Endothelial cell of umbilical vein (primary cell): ENCODE measurements around the gene GHSR. TPM values are rescaled to one million over a fixed set of nuclear protein-coding genes. Genes with fewer than 3 reads are reported as not detected.

ENCODE experiments used
- Bru-seq: library from RNA; stranded (reverse); fragments of 400-500 nt; gene quantifications from one replicate; lab custom pipeline; 2021; lab: Mats Ljungman, UMichigan
- BruChase-seq, 2 experiments: library from RNA; stranded (reverse); fragments of 400-500 nt; gene quantifications; one replicate each; lab custom pipeline; 2021; lab: Mats Ljungman, UMichigan
- BruUV-seq: library from RNA; stranded (reverse); fragments of 400-500 nt; replicated peaks from 2 replicates; lab custom pipeline; 2021; lab: Mats Ljungman, UMichigan
- CTCF ChIA-PET: fragments of 300-600, 350-600 bp; sonication (Branson Sonifier 250); formaldehyde crosslinking; loops from one replicate; lab custom pipeline; 2021; ENCODE audit warnings: antibody characterized with exemption, inconsistent platforms; lab: Charles Lee
- POLR2A ChIA-PET: fragments of 300-600, 350-600 bp; sonication (Branson Sonifier 250); formaldehyde crosslinking; loops from one replicate; lab custom pipeline; 2021; ENCODE audit warnings: antibody characterized with exemption, inconsistent platforms; lab: Charles Lee
- DNase-seq: peaks from one replicate; pipeline ENCODE4 v3.0.0-alpha.2; 2011; ENCODE audit warnings: low read depth, low spot score
- FAIRE-seq: peaks from 2 replicates; lab custom pipeline; 2011; peaks lifted over from hg19 to GRCh38; lab: Jason Lieb, UNC
- H2AFZ ChIP-seq: 2 replicates; pipeline ENCODE4 v1.6.0; 2012; ENCODE audit warnings: low read depth, low read length, control low read depth, inconsistent platforms
- H3K27ac ChIP-seq: 2 replicates; pipeline ENCODE4 v1.5.1; 2011; ENCODE audit warnings: low read depth, mild to moderate bottlenecking, control low read depth, low read length, moderate library complexity; ENCODE audit not compliant: insufficient read depth
- H3K27me3 ChIP-seq, 2 experiments: 2 replicates each; pipeline versions ENCODE4 v1.6.0 to v1.6.1; 2011; ENCODE audit warnings: low read length in 2 of 2, mixed read lengths in 1 of 2; ENCODE audit not compliant: control insufficient read depth in 2 of 2, insufficient read depth in 2 of 2
- H3K36me3 ChIP-seq, 2 experiments: 2 replicates in 1 of 2; 3 replicates in 1 of 2; pipeline ENCODE4 v1.5.1; 2011; ENCODE audit warnings: low read length in 2 of 2, mild to moderate bottlenecking in 1 of 2, moderate library complexity in 1 of 2; ENCODE audit not compliant: control insufficient read depth in 2 of 2, insufficient read depth in 2 of 2; ENCODE audit errors: extremely low read depth in 1 of 2
- H3K4me1 ChIP-seq: 3 replicates; pipeline ENCODE4 v1.5.1; 2011; ENCODE audit warnings: mild to moderate bottlenecking, low read length; ENCODE audit not compliant: control insufficient read depth, insufficient read depth; ENCODE audit errors: extremely low read depth
- H3K4me2 ChIP-seq: 2 replicates; pipeline ENCODE4 v1.6.1; 2011; ENCODE audit warnings: low read length, control low read depth, mixed read lengths; ENCODE audit not compliant: insufficient read depth
- H3K4me3 ChIP-seq, 3 experiments: fragments of 200-600 bp in 1 of 3; sonication (generic), shearing (Covaris generic) in 1 of 3; replicated peaks in 1 of 3; 2 replicates each; pipeline ENCODE4 v1.5.1; 2011 to 2016; ENCODE audit warnings: control low read depth in 3 of 3, low read length in 3 of 3, mild to moderate bottlenecking in 2 of 3, inconsistent platforms in 1 of 3, low read depth in 1 of 3, moderate library complexity in 1 of 3; ENCODE audit not compliant: insufficient read depth in 1 of 3
- H3K79me2 ChIP-seq: 2 replicates; pipeline ENCODE4 v1.6.0; 2012; ENCODE audit warnings: low read length, inconsistent platforms; ENCODE audit not compliant: control insufficient read depth, insufficient read depth
- H3K9ac ChIP-seq: replicated peaks from 2 replicates; pipeline ENCODE3; 2011; ENCODE audit warnings: low read length, control low read depth; ENCODE audit not compliant: insufficient read depth; ENCODE audit errors: extremely low read depth
- H3K9me1 ChIP-seq: replicated peaks from 3 replicates; pipeline ENCODE4 v1.6.0; 2011; ENCODE audit warnings: mild to moderate bottlenecking, low read length; ENCODE audit not compliant: control insufficient read depth, insufficient read depth; ENCODE audit errors: extremely low read depth
- H3K9me3 ChIP-seq: replicated peaks from 2 replicates; pipeline ENCODE4 v1.5.1; 2012; ENCODE audit warnings: low read length, inconsistent platforms; ENCODE audit not compliant: control insufficient read depth, insufficient read depth
- H4K20me1 ChIP-seq: replicated peaks from 2 replicates; pipeline ENCODE3; 2011; ENCODE audit warnings: mild to moderate bottlenecking, low read length; ENCODE audit not compliant: control insufficient read depth, insufficient read depth; ENCODE audit errors: extremely low read depth
- EZH2 ChIP-seq: IDR thresholded peaks from 2 replicates; pipeline ENCODE4 v1.6.1; 2012; ENCODE audit warnings: borderline replicate concordance, low read depth, mild to moderate bottlenecking, moderate library complexity, low read length, inconsistent platforms; ENCODE audit not compliant: severe bottlenecking
- FOS ChIP-seq: IDR thresholded peaks from 2 replicates; pipeline ENCODE4 v1.6.1; 2011; ENCODE audit warnings: mild to moderate bottlenecking, low read length, moderate library complexity, borderline replicate concordance; ENCODE audit not compliant: insufficient read depth
- GATA2 ChIP-seq: IDR thresholded peaks from 2 replicates; pipeline ENCODE4 v1.7.0; 2011; ENCODE audit warnings: low read depth, mild to moderate bottlenecking, moderate library complexity, mixed read lengths, low read length; ENCODE audit not compliant: insufficient read length, insufficient read depth
- dilution Hi-C: fragments of 300-500 bp; cut with MboI; formaldehyde crosslinking; loops from one replicate; pipeline ENCODE4 v1.15.0; 2019; ENCODE audit warnings: low sequenced_read_pairs; ENCODE audit not compliant: extremely low pct_ligation_motif_present
- intact Hi-C: fragments of 100-400 bp; cut with micrococcal nuclease; formaldehyde crosslinking; loops from one replicate; pipeline ENCODE4 v1.10.0; 2022
- long read RNA-seq: library from polyadenylated mRNA; stranded (forward); transcript quantifications from one replicate; pipeline ENCODE4 v2.0.0, GENCODE V29; 2021
- polyA minus RNA-seq, 3 experiments: library from RNA; depleted of rRNA, polyadenylated mRNA; stranded (reverse); fragments of >200 nt; gene quantifications; 1 replicate in 1 of 3; 2 replicates in 2 of 3; pipeline ENCODE4 v1.2.3, GENCODE V29; 2011
- polyA plus RNA-seq, 4 experiments: library from polyadenylated mRNA; depleted of rRNA in 3 of 4; stranded (reverse) in 3 of 4; unstranded in 1 of 4; fragments of >200 nt; gene quantifications; 2 replicates each; pipeline versions ENCODE4 v1.2.1 to v1.2.3, GENCODE V29; 2011 to 2012; ENCODE audit warnings: missing spikeins in 1 of 4
- total RNA-seq: library from RNA; stranded (reverse); gene quantifications from 2 replicates; pipeline ENCODE4 v1.2.3, GENCODE V29; 2021
- TF ChIP-seq, protein P1 (sequence below): IDR thresholded peaks from 2 replicates; pipeline ENCODE4 v1.6.1; 2011; ENCODE audit not compliant: insufficient read depth, insufficient read length

Gene GHSR, protein sequence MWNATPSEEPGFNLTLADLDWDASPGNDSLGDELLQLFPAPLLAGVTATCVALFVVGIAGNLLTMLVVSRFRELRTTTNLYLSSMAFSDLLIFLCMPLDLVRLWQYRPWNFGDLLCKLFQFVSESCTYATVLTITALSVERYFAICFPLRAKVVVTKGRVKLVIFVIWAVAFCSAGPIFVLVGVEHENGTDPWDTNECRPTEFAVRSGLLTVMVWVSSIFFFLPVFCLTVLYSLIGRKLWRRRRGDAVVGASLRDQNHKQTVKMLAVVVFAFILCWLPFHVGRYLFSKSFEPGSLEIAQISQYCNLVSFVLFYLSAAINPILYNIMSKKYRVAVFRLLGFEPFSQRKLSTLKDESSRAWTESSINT
- not detected in 2 replicates for total RNA-seq
- polyA plus RNA-seq = not detected in 2 replicates
- not detected in 2 replicates for polyA plus RNA-seq (2011; cell fraction: cytosol; rRNA removed)
- not detected in 2 replicates for polyA plus RNA-seq (2011; cell fraction: nucleus; rRNA removed)
- not detected in 2 replicates for polyA plus RNA-seq (2012)
- polyA minus RNA-seq = not detected in 2 replicates
- not detected for polyA minus RNA-seq (2011; cell fraction: cytosol; rRNA and poly(A)+ RNA removed)
- not detected in 2 replicates for polyA minus RNA-seq (2011; cell fraction: nucleus; rRNA and poly(A)+ RNA removed)
- not detected for Bru-seq, nascent RNA
- BruChase-seq, experiment 1, labeled RNA remaining after a 6-hour chase = not detected
- BruChase-seq, experiment 2, labeled RNA remaining after a 2-hour chase = not detected
- long read RNA-seq = 0 reads

DNA sequence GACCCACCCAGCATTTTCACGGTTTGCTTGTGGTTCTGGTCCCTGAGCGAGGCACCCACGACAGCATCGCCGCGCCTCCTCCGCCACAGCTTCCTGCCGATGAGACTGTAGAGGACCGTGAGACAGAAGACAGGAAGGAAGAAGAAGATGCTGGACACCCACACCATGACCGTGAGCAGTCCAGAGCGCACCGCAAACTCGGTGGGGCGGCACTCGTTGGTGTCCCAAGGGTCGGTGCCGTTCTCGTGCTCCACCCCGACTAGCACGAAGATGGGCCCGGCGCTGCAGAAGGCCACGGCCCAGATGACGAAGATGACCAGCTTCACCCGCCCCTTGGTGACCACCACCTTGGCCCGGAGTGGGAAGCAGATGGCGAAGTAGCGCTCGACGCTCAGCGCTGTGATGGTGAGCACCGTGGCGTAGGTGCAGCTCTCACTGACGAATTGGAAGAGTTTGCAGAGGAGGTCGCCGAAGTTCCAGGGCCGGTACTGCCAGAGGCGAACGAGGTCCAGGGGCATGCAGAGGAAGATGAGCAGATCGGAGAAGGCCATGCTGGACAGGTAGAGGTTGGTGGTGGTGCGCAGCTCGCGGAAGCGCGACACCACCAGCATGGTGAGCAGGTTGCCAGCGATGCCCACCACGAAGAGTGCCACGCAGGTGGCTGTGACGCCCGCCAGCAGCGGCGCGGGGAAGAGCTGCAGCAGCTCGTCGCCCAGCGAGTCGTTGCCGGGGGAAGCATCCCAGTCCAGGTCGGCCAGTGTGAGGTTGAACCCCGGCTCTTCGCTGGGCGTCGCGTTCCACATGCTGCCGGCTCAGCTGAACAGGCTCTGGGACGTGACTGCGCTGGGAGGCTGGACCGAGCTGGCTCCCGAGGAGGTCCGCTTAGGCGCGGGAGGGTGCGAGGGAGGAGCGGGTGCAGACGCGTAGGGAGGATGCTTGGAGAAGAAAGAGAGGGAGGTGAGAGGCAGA lies at the start of gene GHSR:
Gene GHSR, minus strand, starts transcription at position 846 of the 969 bp plus-strand sequence. Its CDS starts 43 bp downstream, at position 803.
- H3K4me3 ChIP-seq = no peak within 1 kb of the TSS
- no peak for FAIRE-seq
- POLR2A ChIA-PET = no interaction called here

More for the DNA sequence above, at the start of gene GHSR:
- H3K9me3 ChIP-seq = no peaks in the 10 kb centered on the region
- no peak within 1 kb of the TSS for H3K27ac ChIP-seq
- no peaks in the 10 kb centered on the region for H3K9me1 ChIP-seq
- peaks cover 40 to 70% of the 10 kb centered on the region in 2 experiments for H3K27me3 ChIP-seq
- no peak within 1 kb of the TSS for H3K9ac ChIP-seq
- no peak for DNase-seq
- no peaks in the 10 kb centered on the region for H4K20me1 ChIP-seq
- CTCF ChIA-PET = interaction anchor here (2.6 kb wide), 1 partner anchor 13 kb away, joined by 6 read pairs; no protein-coding TSS in a partner anchor
- no peaks in the 10 kb centered on the region for H3K36me3 ChIP-seq
- intact Hi-C loops = no loop called here
- no peak within 1 kb of the TSS for H2AFZ ChIP-seq
- TF ChIP-seq, protein P1, sequence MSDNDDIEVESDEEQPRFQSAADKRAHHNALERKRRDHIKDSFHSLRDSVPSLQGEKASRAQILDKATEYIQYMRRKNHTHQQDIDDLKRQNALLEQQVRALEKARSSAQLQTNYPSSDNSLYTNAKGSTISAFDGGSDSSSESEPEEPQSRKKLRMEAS = no peak
- TF ChIP-seq GATA2 = no peak
- no peak for TF ChIP-seq FOS
- TF ChIP-seq EZH2 = peak; percentile 72
- no peaks in the 10 kb centered on the region for H3K4me1 ChIP-seq
- no peak within 1 kb of the TSS for H3K4me2 ChIP-seq
- no peaks in the 10 kb centered on the region for H3K79me2 ChIP-seq
- dilution Hi-C loops = no loop called here
- no TSS peak for BruUV-seq
